Activated CD8-positive, alpha-beta T cell treated with anti-CD3 and anti-CD28 coated beads for 36 hours (primary cell): ENCODE results near the gene LRRC25. TPM values are rescaled to one million over a fixed set of nuclear protein-coding genes. Genes with fewer than 3 reads are reported as not detected.
"Not testable (repeated sequence)": the region's sequence is repeated elsewhere in the genome, so short reads cannot be mapped to it uniquely, and the experiment has no call there.

ENCODE experiments used
- ATAC-seq: fragments of 200-7000 bp; cut with Tn5 transposase; one replicate; pipeline ENCODE4 v1.10.0; 2021; ENCODE audit warnings: mild to moderate bottlenecking, moderate library complexity
- CTCF ChIA-PET: fragments of 350-600 bp; sonication (Branson Sonifier 250); formaldehyde crosslinking; loops from one replicate; lab custom pipeline; 2021; ENCODE audit warnings: antibody characterized with exemption; lab: Charles Lee
- POLR2A ChIA-PET: fragments of 350-600 bp; sonication (Branson Sonifier 250); formaldehyde crosslinking; loops from one replicate; lab custom pipeline; 2021; ENCODE audit warnings: antibody characterized with exemption; lab: Charles Lee
- DNase-seq: peaks from one replicate; pipeline ENCODE4 v3.0.0-alpha.2; 2020
- H3K27ac Mint-ChIP-seq: one replicate; pipeline ENCODE4 v1.8.0; 2021; ENCODE audit warnings: mild to moderate bottlenecking, mixed read lengths
- H3K27me3 Mint-ChIP-seq: one replicate; pipeline ENCODE4 v1.8.0; 2021; ENCODE audit warnings: mixed read lengths
- H3K36me3 Mint-ChIP-seq: one replicate; pipeline ENCODE4 v1.8.0; 2021; ENCODE audit warnings: low read depth, mixed read lengths
- H3K4me1 Mint-ChIP-seq: one replicate; pipeline ENCODE4 v1.8.0; 2021; ENCODE audit warnings: low read depth, mixed read lengths
- H3K4me3 Mint-ChIP-seq: one replicate; pipeline ENCODE4 v1.8.0; 2021; ENCODE audit warnings: mild to moderate bottlenecking, moderate library complexity, mixed read lengths
- H3K9me3 Mint-ChIP-seq: one replicate; pipeline ENCODE4 v1.8.0; 2021; ENCODE audit warnings: mixed read lengths
- CTCF ChIP-seq: fragments of 200-600 bp; IDR thresholded peaks from one replicate; pipeline ENCODE4 v1.8.0; 2022; ENCODE audit warnings: antibody characterized with exemption, mild to moderate bottlenecking
- intact Hi-C: fragments of 100-400 bp; cut with micrococcal nuclease; formaldehyde crosslinking; loops from one replicate; pipeline ENCODE4 v1.10.0; 2022
- total RNA-seq, 2 experiments: library from RNA; stranded (reverse); gene quantifications; one replicate each; pipeline ENCODE4 v1.2.3, GENCODE V29; 2021

LRRC25 gene
- total RNA-seq, 2 experiments from 2014 or later: not detected

DNA sequence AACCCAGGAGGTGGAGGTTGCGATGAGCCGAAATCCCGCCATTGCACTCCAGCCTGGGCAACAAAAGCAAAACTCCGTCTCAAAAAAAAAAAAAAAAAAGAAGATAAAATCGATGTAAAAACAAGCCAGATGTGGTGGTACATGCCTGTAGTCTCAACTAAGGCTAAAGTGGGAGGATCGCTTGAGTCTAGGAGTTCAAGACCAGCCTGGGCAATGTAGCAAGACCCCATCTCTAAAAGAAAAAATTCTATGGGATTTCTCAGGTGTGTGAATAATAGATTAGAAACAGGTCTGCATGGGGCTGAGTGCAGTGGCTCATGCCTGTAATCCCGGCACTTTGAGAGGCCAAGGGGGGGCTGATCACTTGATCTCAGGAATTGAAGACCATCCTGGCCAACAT, 45.9 kb downstream of the LRRC25 start:
- Mint-ChIP-seq H3K36me3 (peaks cover 13% of the 10 kb centered on the region), H3K4me1 (no peaks in the 10 kb centered on the region), H3K4me3 (no peak overlapping the region), H3K27ac (no peak overlapping the region), H3K27me3 (no peaks in the 10 kb centered on the region), H3K9me3 (no peaks in the 10 kb centered on the region)
- no peak for ATAC-seq
- DNase-seq: no peak
- CTCF ChIA-PET: interaction anchor here (3.1 to 4.0 kb wide), 2 partner anchors 37 to 60 kb away, joined by 20 to 28 read pairs; no protein-coding TSS in a partner anchor
- intact Hi-C loops: no loop called here
- POLR2A ChIA-PET: no interaction called here
- no peak for TF ChIP-seq CTCF

GRCh38 chr19:18350490-18350889, 46.9 kb downstream of the LRRC25 start:
- Mint-ChIP-seq H3K27me3 (no peaks in the 10 kb centered on the region), H3K4me3 (no peak overlapping the region), H3K9me3 (no peaks in the 10 kb centered on the region), H3K27ac (no peak overlapping the region), H3K36me3 (peaks cover 9% of the 10 kb centered on the region), H3K4me1 (peaks cover 3% of the 10 kb centered on the region)
- DNase-seq (no peak), ATAC-seq (no peak)
- ChIA-PET POLR2A (no interaction called here), CTCF (interaction anchor here (0.7 to 4.0 kb wide), 11 partner anchors 9 to 496 kb away, joined by 3 to 28 read pairs (median 5); partner anchors contain the start of gene GDF15)
- intact Hi-C loops: no loop called here
- no peak for TF ChIP-seq CTCF

- no peaks in the 10 kb centered on the region for H3K27me3 Mint-ChIP-seq
- H3K4me1 Mint-ChIP-seq: peaks cover 3% of the 10 kb centered on the region
- ChIA-PET POLR2A (interaction anchor here (0.6 kb wide), 1 partner anchor 292 kb away, joined by 4 read pairs; no protein-coding TSS in a partner anchor), CTCF (interaction anchor here (0.6 to 4.0 kb wide), 15 partner anchors 10 to 497 kb away, joined by 3 to 28 read pairs (median 3); partner anchors contain the start of gene GDF15)
- intact Hi-C loops: loop anchor here (5.0 kb wide), 1 partner anchor 63 kb away; no protein-coding TSS in a partner anchor
- H3K36me3 Mint-ChIP-seq: peaks cover 9% of the 10 kb centered on the region
- H3K27ac Mint-ChIP-seq: no peak overlapping the region
- no peak overlapping the region for H3K4me3 Mint-ChIP-seq
- ATAC-seq (peak; percentile 58), DNase-seq (peak; percentile 64)
- H3K9me3 Mint-ChIP-seq: no peaks in the 10 kb centered on the region
- peak; percentile 58 for TF ChIP-seq CTCF
Measured at GRCh38 chr19:18349524-18350128, 47.8 kb downstream of the LRRC25 start.

GRCh38 chr19:18348818-18349339, 48.5 kb downstream of the LRRC25 start:
- not testable (repeated sequence) for H3K27me3 Mint-ChIP-seq

DNA sequence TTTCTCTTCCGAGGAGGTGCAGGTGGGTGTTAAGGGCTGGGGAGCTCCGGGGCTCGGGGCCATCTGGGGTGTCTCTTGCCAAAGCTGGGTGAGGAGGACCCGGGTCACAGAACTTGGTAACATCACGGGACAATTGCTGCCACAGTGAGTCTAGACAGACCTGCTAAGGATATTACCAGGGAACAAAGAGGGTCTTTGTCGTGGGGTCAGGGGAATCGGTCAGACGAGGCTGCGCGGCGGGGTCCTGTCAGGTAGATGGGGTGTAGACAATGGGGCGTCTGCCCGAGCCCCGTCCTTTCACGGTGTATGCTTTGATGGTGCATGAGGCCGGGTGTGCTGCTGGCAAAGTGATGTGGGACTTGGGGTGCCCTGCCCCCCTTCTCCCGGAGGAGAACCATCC, 49.3 kb downstream of the LRRC25 start:
- ChIA-PET POLR2A (no interaction called here), CTCF (interaction anchor here (1.8 to 4.0 kb wide), 2 partner anchors 40 to 68 kb away, joined by 5 to 28 read pairs; no protein-coding TSS in a partner anchor)
- Mint-ChIP-seq H3K4me3 (no peak overlapping the region), H3K27me3 (no peaks in the 10 kb centered on the region), H3K27ac (peak overlapping the region; percentile 2), H3K36me3 (peaks cover 7% of the 10 kb centered on the region), H3K9me3 (no peaks in the 10 kb centered on the region), H3K4me1 (peaks cover 3% of the 10 kb centered on the region)
- DNase-seq (no peak), ATAC-seq (no peak)
- intact Hi-C loops: loop anchor here (5.0 kb wide), 1 partner anchor 64 kb away; no protein-coding TSS in a partner anchor
- no peak for TF ChIP-seq CTCF

More at GRCh38 chr19:18348818-18349339, 48.5 kb downstream of the LRRC25 start:
- POLR2A ChIA-PET: interaction anchor here (0.6 kb wide), 1 partner anchor 292 kb away, joined by 4 read pairs; no protein-coding TSS in a partner anchor
- CTCF ChIA-PET: interaction anchor here (0.6 to 4.0 kb wide), 8 partner anchors 20 to 125 kb away, joined by 3 to 28 read pairs (median 4); partner anchors contain the start of gene GDF15
- not testable (repeated sequence) for ATAC-seq, H3K27ac Mint-ChIP-seq, DNase-seq, H3K36me3 Mint-ChIP-seq, H3K4me3 Mint-ChIP-seq, H3K9me3 Mint-ChIP-seq, H3K4me1 Mint-ChIP-seq
- intact Hi-C loops: loop anchor here (5.0 kb wide), 1 partner anchor 63 kb away; no protein-coding TSS in a partner anchor
